ENCODE results near the gene ZFP82.

Gene ZFP82

DNA sequence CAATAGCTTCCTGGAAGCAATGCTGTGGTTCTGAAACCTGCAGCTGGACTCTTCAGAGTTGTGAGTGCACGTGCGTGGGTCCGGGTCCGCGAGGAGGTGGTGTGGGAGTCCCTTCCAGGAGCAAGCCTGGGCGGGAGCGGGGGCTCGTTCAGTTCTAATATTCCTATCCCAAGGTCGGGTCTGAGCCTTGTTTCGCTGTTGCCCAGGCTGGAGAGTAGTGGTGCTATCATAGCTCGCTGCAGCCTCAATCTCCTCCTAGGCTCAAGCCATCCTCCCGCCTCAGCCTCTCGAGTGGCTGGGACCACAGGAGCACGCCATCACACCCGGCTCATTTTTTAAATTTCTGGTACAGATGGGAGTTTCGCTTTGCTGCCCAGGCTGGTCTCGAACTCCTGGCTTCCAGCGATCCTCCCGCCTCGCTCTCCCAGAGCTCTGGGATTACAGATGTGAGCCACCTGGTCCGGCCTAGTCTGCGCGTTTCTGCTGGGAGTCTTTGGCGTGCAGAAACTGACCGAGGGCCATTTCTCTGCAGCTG is 625 bp downstream of the ZFP82 start:
- H3K4me3 ChIP-seq (ENCODE audit: low read length): no peak overlapping the region; the same call in 1 of the 2 replicates

GRCh38 chr19:36409841-36410240 is 8.6 kb downstream of the ZFP82 start:
- H4K20me1 ChIP-seq (ENCODE audit: insufficient read depth, low read length): no peaks in the 10 kb centered on the region
- no peak for DNase-seq
- H3K27me3 ChIP-seq (replicated peaks; ENCODE audit: insufficient read depth, low read length): no peaks in the 10 kb centered on the region
- no peak overlapping the region for H3K27ac ChIP-seq (ENCODE audit: low read length)
- no peak overlapping the region for H2AFZ ChIP-seq (ENCODE audit: low read length)
- no peaks in the 10 kb centered on the region for H3K9me2 ChIP-seq (replicated peaks; ENCODE audit: insufficient read depth, low read length)
- H3K4me3 ChIP-seq (ENCODE audit: low read length): no peak overlapping the region
- H3K4me2 ChIP-seq (ENCODE audit: low read depth, low read length): no peak overlapping the region
- no peaks in the 10 kb centered on the region for H3F3A ChIP-seq (ENCODE audit: insufficient read depth, low read length)
- no peaks in the 10 kb centered on the region for H3K79me2 ChIP-seq (ENCODE audit: low read length)
- 0 out of 2 replicates have a peak, but pooled peaks cover 3% of the 10 kb centered on the region for H3K9me3 ChIP-seq (replicated peaks; ENCODE audit: insufficient read depth, low read length)
- H3K4me1 ChIP-seq (ENCODE audit: low read length): no peaks in the 10 kb centered on the region
- no peaks in the 10 kb centered on the region for H3K36me3 ChIP-seq (replicated peaks; ENCODE audit: insufficient read depth, low read length)
- TF ChIP-seq EZH2phosphoT487 (IDR thresholded peaks at IDR 0.05; ENCODE audit: low read length) (no peak), EZH2 (optimal IDR thresholded peaks at IDR 0.05; ENCODE audit: low read depth, low read length) (no peak)
- TF ChIP-seq, protein P1, sequence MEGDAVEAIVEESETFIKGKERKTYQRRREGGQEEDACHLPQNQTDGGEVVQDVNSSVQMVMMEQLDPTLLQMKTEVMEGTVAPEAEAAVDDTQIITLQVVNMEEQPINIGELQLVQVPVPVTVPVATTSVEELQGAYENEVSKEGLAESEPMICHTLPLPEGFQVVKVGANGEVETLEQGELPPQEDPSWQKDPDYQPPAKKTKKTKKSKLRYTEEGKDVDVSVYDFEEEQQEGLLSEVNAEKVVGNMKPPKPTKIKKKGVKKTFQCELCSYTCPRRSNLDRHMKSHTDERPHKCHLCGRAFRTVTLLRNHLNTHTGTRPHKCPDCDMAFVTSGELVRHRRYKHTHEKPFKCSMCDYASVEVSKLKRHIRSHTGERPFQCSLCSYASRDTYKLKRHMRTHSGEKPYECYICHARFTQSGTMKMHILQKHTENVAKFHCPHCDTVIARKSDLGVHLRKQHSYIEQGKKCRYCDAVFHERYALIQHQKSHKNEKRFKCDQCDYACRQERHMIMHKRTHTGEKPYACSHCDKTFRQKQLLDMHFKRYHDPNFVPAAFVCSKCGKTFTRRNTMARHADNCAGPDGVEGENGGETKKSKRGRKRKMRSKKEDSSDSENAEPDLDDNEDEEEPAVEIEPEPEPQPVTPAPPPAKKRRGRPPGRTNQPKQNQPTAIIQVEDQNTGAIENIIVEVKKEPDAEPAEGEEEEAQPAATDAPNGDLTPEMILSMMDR (IDR thresholded peaks at IDR 0.05; ENCODE audit: low read length): no peak
- H3K9ac ChIP-seq (ENCODE audit: low read length): no peak overlapping the region

More for the DNA sequence above, 625 bp downstream of the ZFP82 start:
- Histone ChIP-seq H3K36me3 (replicated peaks; ENCODE audit: insufficient read depth, low read length) (no peaks in the 10 kb centered on the region), H2AFZ (ENCODE audit: low read length) (no peak overlapping the region), H3K27me3 (replicated peaks; ENCODE audit: insufficient read depth, low read length) (no peaks in the 10 kb centered on the region), H3K9me3 (replicated peaks; ENCODE audit: insufficient read depth, low read length) (no peaks in the 10 kb centered on the region), H3K9ac (ENCODE audit: low read length) (no peak overlapping the region), H3K4me2 (ENCODE audit: low read depth, low read length) (no peak overlapping the region), H3K4me1 (ENCODE audit: low read length) (no peaks in the 10 kb centered on the region), H3K79me2 (ENCODE audit: low read length) (no peaks in the 10 kb centered on the region), H3K27ac (ENCODE audit: low read length) (no peak overlapping the region), H3K9me2 (replicated peaks; ENCODE audit: insufficient read depth, low read length) (no peaks in the 10 kb centered on the region), H4K20me1 (ENCODE audit: insufficient read depth, low read length) (no peaks in the 10 kb centered on the region), H3F3A (ENCODE audit: insufficient read depth, low read length) (no peaks in the 10 kb centered on the region)
- no peak for DNase-seq
- TF ChIP-seq, protein P1 (IDR thresholded peaks at IDR 0.05; ENCODE audit: low read length): no peak
- TF ChIP-seq EZH2phosphoT487 (IDR thresholded peaks at IDR 0.05; ENCODE audit: low read length): no peak
- TF ChIP-seq EZH2 (optimal IDR thresholded peaks at IDR 0.05; ENCODE audit: low read depth, low read length): no peak

DNA sequence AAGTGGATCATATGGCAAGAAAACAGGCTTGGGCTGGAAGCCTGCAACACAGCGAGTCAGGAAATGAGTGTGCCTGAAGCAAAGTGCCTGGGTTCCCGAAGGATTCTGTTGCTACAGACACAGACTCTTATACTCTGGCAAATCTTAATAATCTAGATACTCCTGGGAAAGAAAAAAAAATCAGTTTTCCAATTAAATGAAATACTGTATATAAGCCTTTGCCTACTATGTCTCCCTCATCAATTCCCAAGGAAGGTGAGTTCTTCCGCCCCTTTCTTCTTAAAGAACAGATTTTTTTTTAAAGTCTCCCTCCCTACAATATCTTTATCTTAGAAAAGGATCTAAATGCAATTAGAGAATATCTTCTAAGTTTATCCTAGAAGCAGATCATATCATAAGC is 10.3 kb downstream of the ZFP82 start:
- Histone ChIP-seq H3K27me3 (replicated peaks; ENCODE audit: insufficient read depth, low read length) (no peaks in the 10 kb centered on the region), H3F3A (ENCODE audit: insufficient read depth, low read length) (no peaks in the 10 kb centered on the region), H2AFZ (ENCODE audit: low read length) (no peak overlapping the region), H3K9me3 (replicated peaks; ENCODE audit: insufficient read depth, low read length) (0 out of 2 replicates have a peak, but pooled peaks cover 3% of the 10 kb centered on the region), H3K4me3 (ENCODE audit: low read length) (no peak overlapping the region), H3K4me1 (ENCODE audit: low read length) (no peaks in the 10 kb centered on the region), H3K27ac (ENCODE audit: low read length) (no peak overlapping the region), H3K79me2 (ENCODE audit: low read length) (no peaks in the 10 kb centered on the region), H3K9ac (ENCODE audit: low read length) (no peak overlapping the region), H3K9me2 (replicated peaks; ENCODE audit: insufficient read depth, low read length) (no peaks in the 10 kb centered on the region), H4K20me1 (ENCODE audit: insufficient read depth, low read length) (no peaks in the 10 kb centered on the region), H3K4me2 (ENCODE audit: low read depth, low read length) (no peak overlapping the region), H3K36me3 (replicated peaks; ENCODE audit: insufficient read depth, low read length) (no peaks in the 10 kb centered on the region)
- no peak for TF ChIP-seq EZH2 (optimal IDR thresholded peaks at IDR 0.05; ENCODE audit: low read depth, low read length)
- no peak for TF ChIP-seq EZH2phosphoT487 (IDR thresholded peaks at IDR 0.05; ENCODE audit: low read length)
- TF ChIP-seq, protein P1 (IDR thresholded peaks at IDR 0.05; ENCODE audit: low read length): no peak
- DNase-seq: no peak

All from MM.1S (cell line).